Measurements from ENCODE around the gene RBFOX2.
A peak's percentile ranks its signal among the peaks of the same experiment; 100 is the strongest.

Gene RBFOX2

GRCh38 chr22:35866651-35867050, 162.0 kb downstream of the RBFOX2 start:
- DNase-seq (ENCODE audit: low read depth in 3 of 3), result no peak

DNA sequence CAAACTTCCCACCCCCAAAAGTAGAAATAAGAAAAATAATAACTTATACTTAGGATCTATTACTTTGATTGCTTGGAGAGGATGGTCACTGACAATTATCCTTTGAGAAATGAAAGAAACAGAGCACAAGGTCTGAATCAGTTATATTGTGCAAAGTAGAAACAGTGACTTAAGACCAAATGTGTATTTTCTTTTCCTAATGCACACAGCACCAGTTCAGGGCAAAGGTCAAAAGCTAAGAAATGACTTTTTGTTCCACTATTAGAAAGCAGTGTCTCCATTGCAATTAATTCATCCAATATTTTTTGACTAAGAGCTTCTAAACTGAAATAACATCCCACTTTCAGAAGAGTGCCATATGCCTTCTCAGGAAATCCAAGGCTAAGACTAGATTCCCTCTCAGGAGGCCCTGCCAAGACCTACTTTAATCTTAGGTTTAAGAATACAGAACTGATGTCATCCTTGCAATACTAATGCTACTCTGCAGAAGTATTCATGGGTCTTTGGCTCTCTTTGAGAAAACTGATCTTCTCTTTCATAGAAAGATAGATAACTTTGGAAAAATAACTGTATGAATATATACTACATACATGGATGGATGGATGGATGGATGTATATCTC, 164.0 kb downstream of the RBFOX2 start:
- DNase-seq (ENCODE audit: low read depth in 3 of 3), result no peak

GRCh38 chr22:35863432-35863831, 165.2 kb downstream of the RBFOX2 start:
- no peak for DNase-seq (ENCODE audit: low read depth in 3 of 3)

DNA sequence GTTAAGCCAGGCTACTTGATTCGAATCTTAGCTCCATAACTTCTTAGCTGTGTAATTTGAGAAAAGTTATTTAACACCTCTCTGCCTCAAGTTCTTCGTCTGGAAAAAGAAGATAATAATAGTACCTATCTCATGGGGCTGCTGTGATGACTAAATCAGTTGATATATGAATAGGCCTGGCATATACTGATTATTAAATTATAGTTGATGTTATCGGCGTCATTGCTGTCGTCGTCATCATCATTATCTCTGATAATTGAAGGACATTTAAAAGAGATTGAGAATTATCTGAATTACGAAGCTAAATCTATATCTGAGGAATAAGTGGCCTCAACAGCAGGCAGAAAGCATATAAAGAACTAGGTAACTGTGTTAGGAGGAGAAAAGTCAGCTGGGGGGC, 165.9 kb downstream of the RBFOX2 start:
- DNase-seq (ENCODE audit: low read depth in 3 of 3), result no peak

DNA sequence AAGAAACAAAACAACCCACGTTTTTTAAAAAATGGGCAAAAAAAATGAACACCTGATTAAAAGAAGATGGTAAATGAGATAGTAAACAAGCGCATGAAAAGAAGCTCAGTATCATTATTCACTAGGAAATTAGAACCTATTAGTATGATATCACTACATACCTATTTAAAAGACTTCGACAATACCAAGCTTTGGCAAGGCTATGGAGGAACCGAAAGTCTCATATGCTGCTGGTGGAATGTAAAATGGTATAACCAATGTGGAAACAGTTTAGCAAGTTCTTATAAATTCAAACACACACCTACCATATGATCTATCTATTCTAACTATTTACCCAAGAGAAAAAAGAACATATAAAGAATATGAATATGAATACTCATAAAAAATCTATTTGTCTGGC, 167.2 kb downstream of the RBFOX2 start:
- DNase-seq (ENCODE audit: low read depth in 3 of 3), result no peak

DNA sequence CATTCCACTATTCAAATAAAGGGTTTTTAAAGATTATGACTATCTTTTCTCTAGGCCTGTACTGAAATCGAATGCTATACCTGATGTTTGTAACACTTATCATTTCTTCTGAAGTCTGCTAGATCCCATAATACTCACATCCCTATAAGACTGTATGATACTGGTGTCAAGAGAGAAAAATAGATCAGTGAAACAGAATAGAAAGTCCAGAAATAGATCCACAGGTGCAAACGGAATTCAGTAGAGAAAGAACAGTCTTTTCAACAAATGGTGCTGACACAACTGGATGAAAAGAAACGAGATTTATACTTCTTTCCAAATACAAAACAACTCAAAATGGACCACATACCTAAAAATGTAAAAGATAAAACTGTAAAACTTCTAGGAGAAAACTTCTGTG, 167.8 kb downstream of the RBFOX2 start:
- no peak for DNase-seq (ENCODE audit: low read depth in 3 of 3)

DNA sequence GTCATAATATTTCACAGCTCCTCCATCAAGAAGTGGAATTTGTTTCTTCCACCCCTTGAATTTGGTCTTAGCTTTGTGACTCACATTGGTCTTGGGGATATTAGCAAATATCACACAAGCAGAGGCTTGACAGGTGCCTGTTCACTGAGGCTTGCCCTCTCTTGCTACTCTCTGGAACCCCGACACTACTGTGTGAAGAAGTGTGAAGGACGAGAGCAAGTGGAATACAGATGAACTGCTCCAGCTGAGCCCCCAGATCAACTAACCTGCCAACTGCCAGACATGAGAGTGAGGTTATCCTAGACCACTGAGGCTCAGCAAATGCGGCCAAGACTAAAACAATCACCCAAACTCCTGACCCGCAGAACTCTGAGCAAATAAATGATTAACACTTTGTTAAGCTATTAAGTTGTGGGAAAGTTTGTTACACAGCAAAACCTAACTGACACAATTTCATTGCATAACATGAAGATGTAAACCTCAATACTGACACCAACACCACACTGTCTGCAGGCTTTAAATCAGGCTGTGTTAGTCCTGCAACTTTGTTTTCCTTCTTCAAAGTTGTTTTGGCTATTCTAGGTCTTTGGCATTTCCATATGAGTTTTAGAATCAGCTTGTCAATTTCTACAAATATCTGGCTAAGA, 168.4 kb downstream of the RBFOX2 start:
- DNase-seq (ENCODE audit: low read depth in 3 of 3), result no peak

DNA sequence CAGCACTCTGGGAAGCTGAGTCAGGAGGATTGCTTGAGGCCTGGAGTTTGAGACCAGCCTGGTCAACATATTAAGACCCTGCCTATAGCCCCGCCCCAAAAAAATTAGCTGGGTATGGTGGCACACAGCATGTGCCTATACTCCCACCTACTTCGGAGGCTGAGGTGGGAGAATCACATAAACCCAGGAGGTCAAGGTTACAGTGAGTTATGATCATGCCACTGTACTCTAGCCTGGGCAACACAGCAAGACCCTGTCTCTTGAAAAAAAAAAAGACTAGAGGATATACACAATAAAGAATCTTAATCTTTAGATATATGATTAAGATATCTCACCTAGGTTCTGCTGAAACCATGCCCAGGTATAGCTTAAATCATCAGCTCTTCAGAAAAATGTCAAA, 174.3 kb downstream of the RBFOX2 start:
- no peak for DNase-seq (ENCODE audit: low read depth in 3 of 3)

GRCh38 chr22:35852076-35852475, 176.5 kb downstream of the RBFOX2 start:
- no peak for DNase-seq (ENCODE audit: low read depth in 3 of 3)

DNA sequence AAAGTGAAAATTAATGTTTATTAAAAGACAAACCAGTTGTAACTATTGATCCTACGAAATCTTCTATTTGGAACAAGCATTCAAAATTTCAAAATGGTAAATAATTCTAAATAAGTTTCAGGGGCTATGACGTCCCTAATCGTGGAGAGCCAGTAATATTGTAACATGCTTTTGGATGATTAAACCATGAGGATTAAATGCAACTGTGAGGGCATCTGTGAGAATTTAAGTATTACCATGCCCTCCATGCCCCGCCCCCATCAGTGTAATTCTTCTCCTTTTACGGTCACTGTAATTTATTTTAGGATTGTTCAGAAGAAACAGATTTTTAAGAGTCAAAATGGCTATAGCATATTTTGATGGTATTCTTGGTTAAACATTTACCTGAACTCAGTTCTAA, 177.8 kb downstream of the RBFOX2 start:
- no peak for DNase-seq (ENCODE audit: low read depth in 3 of 3)

DNA sequence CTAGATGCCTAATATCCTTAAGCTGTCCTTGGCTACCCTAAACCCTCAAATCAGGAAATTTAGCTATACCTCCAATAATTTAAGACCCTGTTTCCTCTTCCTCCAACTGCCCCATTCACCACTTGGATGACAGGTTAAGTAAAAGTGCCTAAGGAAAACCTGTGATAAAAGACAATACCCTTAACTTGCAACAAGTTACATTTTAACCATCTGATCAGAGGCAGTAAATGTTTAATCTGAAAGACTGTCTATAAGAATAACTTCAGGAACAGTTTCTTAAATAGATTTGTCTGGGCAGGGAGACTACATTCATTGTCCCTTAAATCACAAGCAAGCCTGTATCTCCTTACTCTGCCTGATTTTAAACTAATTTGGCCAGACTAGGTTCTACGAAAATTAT, 181.8 kb downstream of the RBFOX2 start:
- no peak for DNase-seq (ENCODE audit: low read depth in 3 of 3)

GRCh38 chr22:35844886-35845285, 183.7 kb downstream of the RBFOX2 start:
- no peak for DNase-seq (ENCODE audit: low read depth in 3 of 3)

DNA sequence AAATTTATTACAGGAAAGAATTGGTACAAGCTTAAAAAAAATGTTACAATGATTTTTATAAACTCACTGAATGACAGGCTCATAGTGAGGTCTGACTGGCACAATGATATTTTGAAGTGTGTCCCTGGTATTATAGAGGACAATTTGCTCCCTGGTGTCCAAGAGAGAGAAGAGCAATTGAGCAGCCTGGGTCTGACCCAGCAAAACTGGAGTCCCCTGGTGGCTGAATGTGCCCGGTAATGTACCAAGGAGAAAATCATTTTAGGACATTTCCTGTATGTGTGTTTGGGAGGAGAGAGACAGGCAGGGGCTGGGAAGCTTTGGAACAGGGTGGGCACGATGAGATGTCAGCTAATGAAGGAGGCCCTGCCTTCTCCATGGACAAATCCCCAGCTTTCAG, 185.7 kb downstream of the RBFOX2 start:
- no peak for DNase-seq (ENCODE audit: low read depth in 3 of 3)

DNA sequence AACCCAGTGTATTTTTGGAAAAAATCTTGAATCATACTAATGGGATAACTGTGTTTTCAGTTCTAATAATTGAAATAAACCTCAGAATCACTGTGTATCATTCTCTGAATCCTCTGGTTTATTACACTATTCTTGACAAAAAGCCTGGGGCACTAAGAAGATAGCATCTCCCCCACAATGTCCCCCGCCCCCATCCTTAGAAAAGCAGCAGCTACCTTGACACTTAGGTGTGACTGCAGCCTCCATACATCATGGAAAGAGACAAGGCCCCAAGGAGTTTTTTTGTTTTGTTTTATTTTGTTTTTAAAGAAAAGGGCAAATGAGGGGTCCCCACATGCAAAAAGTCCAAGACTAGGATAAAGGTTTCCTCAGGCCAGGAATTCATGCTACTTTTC, 186.1 kb downstream of the RBFOX2 start:
- no peak for DNase-seq (ENCODE audit: low read depth in 3 of 3)

DNA sequence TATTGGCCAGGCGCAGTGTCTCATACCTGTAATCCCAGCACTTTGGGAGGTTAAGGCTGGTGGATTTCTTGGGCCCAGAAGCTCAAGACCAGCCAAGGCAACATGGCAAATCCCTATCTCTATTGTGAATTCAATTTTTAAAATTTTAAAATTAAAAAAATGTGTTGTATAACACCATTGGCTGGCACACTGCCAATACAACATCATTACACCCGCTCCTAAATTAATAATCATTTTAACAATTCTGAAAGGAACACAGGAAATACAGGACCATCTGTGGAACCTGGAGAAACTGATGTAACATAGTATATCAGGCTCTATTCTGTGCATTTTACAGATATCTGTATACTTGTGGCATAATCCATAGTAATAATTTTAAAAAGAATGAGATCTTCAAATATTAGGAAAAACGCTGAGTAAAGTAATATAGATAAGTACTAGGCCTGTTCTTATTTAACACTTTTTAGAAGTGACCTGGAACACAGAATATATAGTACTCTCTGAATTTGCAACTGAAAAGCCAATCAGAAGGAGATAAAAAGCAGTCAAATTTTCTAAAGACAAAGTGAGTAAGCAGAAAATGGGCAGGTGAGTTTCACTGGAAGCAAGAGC, 186.6 kb downstream of the RBFOX2 start:
- DNase-seq (ENCODE audit: low read depth in 3 of 3), result no peak

GRCh38 chr22:35840302-35840739, 188.3 kb downstream of the RBFOX2 start:
- DNase-seq (ENCODE audit: low read depth in 3 of 3), result peak in 1 of 3 donors; percentile 8

GRCh38 chr22:35839841-35840301, 188.8 kb downstream of the RBFOX2 start:
- DNase-seq (ENCODE audit: low read depth in 3 of 3), result no peak

GRCh38 chr22:35838855-35839576, 189.6 kb downstream of the RBFOX2 start:
- DNase-seq (ENCODE audit: low read depth in 3 of 3), result no peak

DNA sequence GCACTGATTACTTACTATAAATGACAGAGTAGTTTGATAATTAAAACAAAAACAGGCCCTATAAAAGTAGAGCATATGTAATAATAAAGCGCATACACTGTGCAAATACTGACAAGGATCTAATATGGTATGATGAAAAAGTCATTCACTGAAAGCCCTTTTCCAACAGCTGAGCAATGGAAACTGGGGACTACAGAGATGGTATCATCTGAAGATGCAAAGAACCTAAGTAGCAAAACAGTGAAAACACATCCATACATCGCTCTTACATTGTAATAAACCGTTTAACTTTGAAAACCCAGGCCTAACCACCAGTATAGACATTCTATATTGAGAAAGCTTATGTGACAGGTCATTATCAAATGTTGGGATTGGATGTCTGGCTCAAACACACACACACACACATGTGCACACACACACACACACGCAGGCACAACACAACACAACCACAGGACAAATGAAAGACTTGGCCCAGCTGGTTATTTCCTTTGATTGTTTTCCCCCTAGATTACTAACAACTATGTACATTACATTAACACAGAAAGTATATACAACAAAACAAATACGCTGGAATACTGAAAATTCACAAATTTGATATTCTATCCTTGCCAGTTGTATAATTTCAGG, 191.4 kb downstream of the RBFOX2 start:
- no peak for DNase-seq (ENCODE audit: low read depth in 3 of 3)

GRCh38 chr22:35835998-35836691, 192.5 kb downstream of the RBFOX2 start:
- no peak for DNase-seq (ENCODE audit: low read depth in 3 of 3)

GRCh38 chr22:35835267-35835997, 193.2 kb downstream of the RBFOX2 start:
- DNase-seq (ENCODE audit: low read depth in 3 of 3), result no peak
